IMR-90 (cell line): ENCODE measurements around the gene PRRC2A. TPM values are rescaled to one million over a fixed set of nuclear protein-coding genes. Genes with fewer than 3 reads are reported as not detected.

Experiments
- ATAC-seq: fragments of 200-7000 bp; cut with Tn5 transposase; 2 replicates; pipeline ENCODE4 v1.9.1; 2020; ENCODE audit warnings: low read depth, mild to moderate bottlenecking, moderate library complexity
- BruUV-seq: library from RNA; stranded (reverse); fragments of 400-500 nt; replicated peaks from 2 replicates; lab custom pipeline; 2021; lab: Mats Ljungman, UMichigan
- CTCF ChIA-PET: fragments of 300-600 bp; formaldehyde crosslinking; extraction: SDS; loops from one replicate; lab custom pipeline; 2021; ENCODE audit warnings: antibody characterized with exemption; lab: Yijun Ruan, JAX
- POLR2A ChIA-PET: fragments of 300-600 bp; sonication (Branson Sonifier 250); formaldehyde crosslinking; loops from one replicate; lab custom pipeline; 2022; ENCODE audit warnings: antibody characterized with exemption; ENCODE audit not compliant: unreplicated experiment; lab: Charles Lee
- DNase-seq: peaks from one replicate; pipeline ENCODE4 v3.0.0; 2013
- H2AFZ ChIP-seq: replicated peaks from 2 replicates; pipeline ENCODE3; 2013; ENCODE audit warnings: low read length, mild to moderate bottlenecking; ENCODE audit not compliant: poor library complexity
- H2AK5ac ChIP-seq: 2 replicates; pipeline ENCODE4 v1.6.1; 2013; ENCODE audit warnings: low read depth, low read length, inconsistent platforms
- H2AK9ac ChIP-seq: replicated peaks from 2 replicates; pipeline ENCODE3; 2013; ENCODE audit warnings: mild to moderate bottlenecking, low read depth, low read length, moderate library complexity; ENCODE audit not compliant: poor library complexity
- H2BK120ac ChIP-seq: 2 replicates; pipeline ENCODE4 v1.6.1; 2013; ENCODE audit warnings: low read depth, low read length, inconsistent platforms
- H2BK15ac ChIP-seq: 3 replicates; pipeline ENCODE4 v1.6.1; 2013; ENCODE audit warnings: low read depth, low read length, inconsistent platforms
- H2BK20ac ChIP-seq: 2 replicates; pipeline ENCODE4 v1.6.1; 2013; ENCODE audit warnings: low read depth, mild to moderate bottlenecking, inconsistent platforms, low read length, moderate library complexity
- H2BK5ac ChIP-seq: 2 replicates; pipeline ENCODE4 v1.6.1; 2013; ENCODE audit warnings: mild to moderate bottlenecking, low read depth, low read length, inconsistent platforms; ENCODE audit not compliant: poor library complexity, severe bottlenecking
- H3K14ac ChIP-seq: replicated peaks from 2 replicates; pipeline ENCODE4 v1.6.1; 2013; ENCODE audit warnings: low read depth, low read length, inconsistent platforms
- H3K18ac ChIP-seq: 2 replicates; pipeline ENCODE4 v1.6.1; 2013; ENCODE audit warnings: low read depth, low read length, control low read depth
- H3K23ac ChIP-seq: 2 replicates; pipeline ENCODE4 v1.6.1; 2013; ENCODE audit warnings: low read depth, low read length, inconsistent platforms
- H3K27ac ChIP-seq: 2 replicates; pipeline ENCODE4 v1.5.1; 2013; ENCODE audit warnings: mild to moderate bottlenecking, control low read depth, low read length; ENCODE audit not compliant: insufficient read depth
- H3K27me3 ChIP-seq: 2 replicates; pipeline ENCODE4 v1.6.1; 2013; ENCODE audit warnings: low read length; ENCODE audit not compliant: control insufficient read depth, insufficient read depth
- H3K36me3 ChIP-seq: 2 replicates; pipeline ENCODE4 v1.6.1; 2013; ENCODE audit warnings: low read length, mixed read lengths; ENCODE audit not compliant: control insufficient read depth, insufficient read depth
- H3K4ac ChIP-seq: 2 replicates; pipeline ENCODE4 v1.6.1; 2013; ENCODE audit warnings: low read depth, low read length, inconsistent platforms
- H3K4me1 ChIP-seq: 2 replicates; pipeline ENCODE4 v1.6.1; 2013; ENCODE audit warnings: low read length, mixed read lengths; ENCODE audit not compliant: control insufficient read depth, insufficient read depth
- H3K4me2 ChIP-seq: 2 replicates; pipeline ENCODE4 v1.6.1; 2013; ENCODE audit warnings: low read depth, mild to moderate bottlenecking, control low read depth, low read length, moderate library complexity
- H3K4me3 ChIP-seq: 2 replicates; pipeline ENCODE4 v1.5.1; 2013; ENCODE audit warnings: low read depth, mild to moderate bottlenecking, control low read depth, low read length, moderate library complexity; ENCODE audit not compliant: insufficient read depth
- H3K56ac ChIP-seq: 2 replicates; pipeline ENCODE4 v1.6.1; 2013; ENCODE audit warnings: low read length, inconsistent platforms; ENCODE audit not compliant: insufficient read depth; ENCODE audit errors: extremely low read depth
- H3K79me1 ChIP-seq, 2 experiments: 2 replicates each; pipeline ENCODE4 v1.6.1; 2013; ENCODE audit warnings: low read length in 2 of 2, inconsistent platforms in 1 of 2, low read depth in 1 of 2
- H3K9ac ChIP-seq: 2 replicates; pipeline ENCODE4 v1.6.1; 2013; ENCODE audit warnings: low read depth, low read length, control low read depth
- H3K9me1 ChIP-seq: 2 replicates; pipeline ENCODE4 v1.6.1; 2013; ENCODE audit warnings: low read length, inconsistent platforms; ENCODE audit not compliant: insufficient read depth
- H3K9me3 ChIP-seq: 2 replicates; pipeline ENCODE4 v1.6.1; 2013; ENCODE audit warnings: low read length; ENCODE audit not compliant: control insufficient read depth, insufficient read depth
- H4K20me1 ChIP-seq: 2 replicates; pipeline ENCODE4 v1.6.1; 2013; ENCODE audit warnings: low read length, inconsistent platforms; ENCODE audit not compliant: insufficient read depth
- H4K5ac ChIP-seq: 2 replicates; pipeline ENCODE4 v1.6.1; 2013; ENCODE audit warnings: mild to moderate bottlenecking, low read depth, low read length, control low read depth
- H4K8ac ChIP-seq, 2 experiments: 2 replicates each; pipeline ENCODE4 v1.6.1; 2013; ENCODE audit warnings: low read depth in 2 of 2, low read length in 2 of 2, control low read depth in 1 of 2, inconsistent platforms in 1 of 2
- H4K91ac ChIP-seq: 2 replicates; pipeline ENCODE4 v1.6.1; 2013; ENCODE audit warnings: low read depth, low read length, inconsistent platforms; ENCODE audit not compliant: insufficient read depth
- MAZ ChIP-seq: IDR thresholded peaks from 2 replicates; pipeline ENCODE4 v1.6.1; 2012; ENCODE audit warnings: low read depth, mild to moderate bottlenecking, low read length, improper control_type of control experiment, moderate library complexity, borderline replicate concordance
- RCOR1 ChIP-seq: IDR thresholded peaks from 2 replicates; pipeline ENCODE4 v1.6.1; 2012; ENCODE audit warnings: mild to moderate bottlenecking, low read length, improper control_type of control experiment; ENCODE audit not compliant: insufficient replicate concordance
- SMC3 ChIP-seq: fragments of 150-350 bp; IDR thresholded peaks from 2 replicates; pipeline ENCODE4 v1.6.1; 2016; ENCODE audit warnings: low read depth, mild to moderate bottlenecking, antibody characterized with exemption, low read length, moderate library complexity
- WGBS, 2 experiments: methylation state at CpG; one replicate each; pipeline versions ENCODE4 v1.1.5 to v1.1.7; 2013; ENCODE audit warnings: missing lambda C conversion rate in 2 of 2; ENCODE audit not compliant: insufficient read length in 1 of 2; ENCODE audit errors: extremely low coverage in 2 of 2; 5-methylcytosine and 5-hydroxymethylcytosine counted together
- dilution Hi-C: fragments of 300-500 bp; cut with HindIII; formaldehyde crosslinking; loops from one replicate; pipeline ENCODE4 v1.14.3; 2018; ENCODE audit warnings: low sequenced_read_pairs; ENCODE audit not compliant: unreplicated experiment
- in situ Hi-C: fragments of 300-500 bp; cut with MboI; formaldehyde crosslinking; loops from 3 replicates; pipeline ENCODE4 v1.14.3; 2019; ENCODE audit warnings: low sequenced_read_pairs, inconsistent platforms, mixed read lengths
- intact Hi-C: fragments of 100-400 bp; cut with micrococcal nuclease; formaldehyde crosslinking; loops from 2 replicates; pipeline ENCODE4 v1.10.0; 2022
- polyA plus RNA-seq, 3 experiments: library from polyadenylated mRNA; depleted of rRNA; stranded (reverse); fragments of >200 nt; gene quantifications; 2 replicates each; pipeline ENCODE4 v1.2.3, GENCODE V29; 2012; ENCODE audit warnings: low replicate concordance in 1 of 3
- total RNA-seq: library from RNA; depleted of rRNA; stranded (reverse); fragments of >200 nt; gene quantifications from 2 replicates; pipeline ENCODE4 v1.2.3, GENCODE V29; 2012

PRRC2A gene
- total and polyA plus RNA-seq, 2 of the 4 experiments (the other 2 are of a cell fraction), result 7.7 to 88.6 TPM

DNA sequence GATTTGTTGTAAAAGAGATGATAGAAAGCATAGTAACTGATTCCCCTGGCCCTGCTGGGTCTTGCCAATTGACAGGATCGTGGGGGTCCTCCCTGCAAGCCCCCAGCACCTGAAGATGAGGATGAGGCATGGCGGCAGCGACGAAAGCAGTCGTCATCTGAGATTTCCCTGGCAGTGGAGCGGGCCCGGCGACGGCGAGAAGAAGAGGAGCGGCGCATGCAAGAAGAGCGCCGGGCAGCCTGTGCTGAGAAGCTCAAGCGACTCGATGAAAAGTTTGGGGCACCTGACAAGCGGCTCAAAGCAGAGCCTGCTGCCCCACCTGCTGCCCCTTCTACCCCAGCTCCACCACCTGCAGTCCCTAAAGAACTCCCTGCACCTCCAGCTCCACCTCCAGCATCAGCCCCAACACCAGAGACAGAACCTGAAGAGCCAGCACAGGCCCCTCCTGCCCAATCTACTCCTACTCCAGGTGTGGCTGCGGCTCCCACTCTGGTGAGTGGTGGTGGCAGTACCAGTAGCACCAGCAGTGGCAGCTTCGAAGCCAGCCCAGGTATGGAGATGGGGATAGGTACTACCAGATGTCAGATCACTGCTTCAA is 7.3 kb downstream of the PRRC2A start:
- H4K8ac ChIP-seq, result no peak overlapping the region
- H2AK9ac ChIP-seq, result no peak overlapping the region
- no peak overlapping the region for H2BK20ac ChIP-seq
- DNase-seq (no peak), ATAC-seq (no peak)
- no peak overlapping the region for H2BK120ac ChIP-seq
- H3K9me3 ChIP-seq, result no peaks in the 10 kb centered on the region
- no peaks in the 10 kb centered on the region for H3K27me3 ChIP-seq
- H3K4me3 ChIP-seq, result no peak overlapping the region
- H4K20me1 ChIP-seq, result peaks cover 38% of the 10 kb centered on the region
- no peak overlapping the region for H2AK5ac ChIP-seq
- no peak overlapping the region for H3K56ac ChIP-seq
- H3K79me1 ChIP-seq, result peaks cover 30 to 73% of the 10 kb centered on the region in 2 experiments
- no TSS peak for BruUV-seq
- no peak overlapping the region for H4K91ac ChIP-seq
- dilution Hi-C loops, result no loop called here
- H3K36me3 ChIP-seq, result peaks cover 92% of the 10 kb centered on the region
- ChIA-PET CTCF (no interaction called here), POLR2A (interaction anchor here (0.6 kb wide), 1 partner anchor 181 kb away, joined by 3 read pairs; no protein-coding TSS in a partner anchor)
- TF ChIP-seq SMC3 (no peak), MAZ (no peak), RCOR1 (no peak)
- no peak overlapping the region for H3K23ac ChIP-seq
- H3K9ac ChIP-seq, result no peak overlapping the region
- H3K4me1 ChIP-seq, result no peaks in the 10 kb centered on the region
- H2BK15ac ChIP-seq, result no peak overlapping the region
- H3K4me2 ChIP-seq, result no peak overlapping the region
- intact Hi-C loops, result no loop called here
- H4K5ac ChIP-seq, result no peak overlapping the region
- no peak overlapping the region for H2AFZ ChIP-seq
- H2BK5ac ChIP-seq, result no peak overlapping the region
- H3K18ac ChIP-seq, result no peak overlapping the region
- H3K27ac ChIP-seq, result no peak overlapping the region
- H3K9me1 ChIP-seq, result peaks cover 6% of the 10 kb centered on the region
- WGBS, 2 experiments, result 96% methylated on average over 12 of the region's 19 CpGs; no CpG with 5 or more reads in 1 of the 2 experiments
- H3K14ac ChIP-seq, result no peak overlapping the region
- in situ Hi-C loops, result no loop called here
- no peak overlapping the region for H3K4ac ChIP-seq
